ENCODE measurements around the gene TFAM.

The TFAM gene

DNA sequence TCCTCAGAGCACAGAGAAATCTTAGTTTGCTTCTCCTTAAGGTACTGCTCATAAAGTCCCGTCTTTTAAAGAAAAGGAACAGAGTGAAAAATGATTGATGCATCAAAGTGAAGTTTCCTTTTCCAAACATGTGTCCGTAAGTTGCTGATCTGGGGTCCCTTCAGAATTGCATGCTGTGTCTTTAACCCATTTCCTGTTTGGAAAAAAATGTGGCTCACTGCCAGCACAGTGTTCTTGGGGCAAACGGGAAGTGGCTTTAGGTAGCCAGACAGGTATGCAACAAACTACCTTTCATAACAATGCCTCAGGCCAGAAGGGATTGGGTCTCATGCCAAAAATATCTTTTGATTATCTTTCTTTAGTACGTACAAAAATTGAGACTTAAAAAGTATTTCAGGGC is 50.9 kb downstream of the TFAM start:
- DNase-seq = peak; percentile 74

DNA sequence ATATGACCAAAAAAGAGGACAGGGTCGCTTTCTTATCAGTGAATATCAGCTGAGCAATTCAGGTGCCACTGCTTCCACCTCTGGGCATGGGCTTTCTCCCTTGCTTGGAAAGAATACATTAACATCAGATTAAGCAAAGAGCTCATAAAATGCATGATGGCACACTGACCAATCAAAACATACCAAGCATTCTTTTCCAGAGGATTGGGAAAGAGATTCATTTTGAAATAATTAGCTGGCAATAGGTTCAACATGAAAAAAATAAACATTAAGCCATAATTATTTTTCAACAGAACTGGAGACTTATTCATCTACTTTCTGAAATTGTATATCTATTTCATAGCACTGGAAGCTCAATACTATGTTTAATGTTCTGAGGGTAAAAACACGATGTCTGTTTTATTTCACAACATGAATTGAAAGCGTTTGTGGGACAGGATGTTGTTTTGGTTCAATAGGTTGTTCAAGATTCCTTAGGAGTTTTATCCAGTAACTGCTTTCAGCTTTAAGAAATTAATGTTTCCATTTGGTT is 53.2 kb downstream of the TFAM start:
- DNase-seq = no peak

DNA sequence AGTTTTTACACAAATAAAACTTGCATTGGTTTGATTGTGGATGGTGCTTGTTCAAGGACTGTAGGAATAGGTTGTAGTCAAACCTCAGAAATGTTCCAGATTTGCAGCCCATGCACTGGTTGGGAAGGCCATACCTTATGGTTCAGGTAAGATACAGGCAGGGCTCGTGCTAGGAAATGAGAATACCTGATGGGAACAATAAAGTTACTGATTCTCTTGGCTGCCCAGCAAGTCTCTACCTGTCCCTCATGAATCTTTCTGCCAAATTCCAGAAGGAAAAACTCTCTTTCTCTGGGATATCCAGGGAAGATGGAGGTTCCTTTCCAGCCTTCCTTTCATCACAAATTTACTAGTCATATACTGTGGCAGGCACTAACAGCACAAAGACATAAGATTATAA is 53.8 kb downstream of the TFAM start:
- no peak for DNase-seq

DNA sequence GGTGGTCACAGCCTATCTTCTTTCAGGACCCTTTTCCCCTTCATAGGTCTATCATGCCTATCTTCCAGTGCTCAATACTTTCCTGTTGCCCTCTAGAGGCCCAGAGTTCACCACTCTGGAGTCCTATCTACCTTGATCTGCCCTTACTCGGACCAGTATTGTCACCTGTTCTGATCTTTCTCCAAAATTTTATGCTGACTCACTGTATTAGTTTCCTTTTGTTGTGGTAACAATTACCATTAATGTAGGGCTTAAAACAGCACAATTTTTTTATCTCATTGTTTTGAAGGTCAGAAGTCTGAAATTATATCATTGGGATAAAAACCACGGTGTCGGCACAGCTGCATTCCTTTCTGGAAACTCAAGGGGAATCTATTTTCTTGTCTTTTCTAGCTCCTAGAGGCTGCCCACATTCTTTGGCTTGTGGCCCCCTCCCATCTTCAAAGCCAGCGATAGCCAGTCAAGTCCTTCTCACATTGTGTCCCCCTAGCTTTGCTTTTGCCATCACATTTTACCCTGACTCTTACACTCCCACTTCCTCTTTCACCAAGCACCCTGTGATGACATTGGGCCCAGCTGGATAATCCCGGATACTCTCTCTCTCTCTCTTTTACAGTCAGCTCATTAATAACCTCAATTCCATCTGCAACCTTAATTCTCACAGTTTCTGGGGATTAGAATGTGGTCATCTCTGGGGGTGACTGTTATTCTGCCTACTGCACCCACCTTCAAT is 54.6 kb downstream of the TFAM start:
- no peak for DNase-seq

DNA sequence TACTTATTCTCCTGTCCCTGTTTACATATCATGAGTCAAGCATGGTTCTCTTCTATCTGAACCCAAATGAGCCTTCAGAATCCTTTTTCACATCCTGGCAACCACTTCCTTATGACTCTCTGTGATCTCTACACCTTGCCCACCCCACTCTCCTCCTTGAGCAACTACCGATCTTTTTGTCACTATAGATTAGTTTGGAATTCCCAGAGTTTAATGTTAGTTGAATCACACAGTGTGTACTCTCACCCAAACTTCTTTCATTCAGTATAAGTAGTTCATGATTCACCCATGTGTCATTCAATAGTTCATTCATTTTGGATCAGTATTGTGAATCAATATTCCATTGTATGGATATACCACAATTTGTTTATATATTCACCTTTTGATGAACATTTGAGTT is 55.3 kb downstream of the TFAM start:
- no peak for DNase-seq

DNA sequence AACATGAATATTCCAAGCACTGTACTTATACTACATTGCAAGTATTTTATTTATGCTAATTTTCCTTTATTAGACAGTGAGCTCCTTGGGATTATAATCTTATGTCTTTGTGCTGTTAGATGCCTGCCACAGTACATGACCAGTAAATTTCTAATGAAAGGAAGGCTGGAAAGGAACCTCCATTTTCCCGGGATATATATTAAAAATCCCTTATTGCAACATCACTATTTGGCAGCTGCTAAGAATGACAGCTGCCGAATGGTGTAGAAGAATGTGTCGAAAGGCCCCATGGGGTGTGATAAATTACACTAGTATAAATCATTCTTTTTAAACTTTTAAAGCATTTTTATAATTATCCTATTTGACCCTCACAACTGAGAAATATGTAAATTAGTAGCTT is 59.1 kb downstream of the TFAM start:
- DNase-seq = no peak

DNA sequence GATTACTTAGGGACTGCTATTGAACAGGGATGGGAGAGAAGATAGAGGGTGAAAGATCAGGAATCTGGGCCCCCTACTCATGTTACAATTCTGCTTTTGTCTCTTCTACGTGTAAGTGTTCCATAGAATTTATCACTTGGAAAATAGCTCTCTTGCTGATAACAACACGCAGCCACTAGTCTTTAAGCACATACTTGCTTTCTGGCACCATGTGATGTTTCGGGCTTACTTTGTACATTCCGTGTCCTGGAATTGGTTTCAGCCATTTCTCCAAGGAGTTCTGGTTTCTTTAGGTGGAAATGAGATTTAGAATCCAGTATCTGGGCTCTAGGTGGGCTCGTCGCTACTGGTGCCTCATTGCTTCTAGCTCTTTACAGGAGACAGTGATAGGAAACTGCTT is 59.7 kb downstream of the TFAM start:
- no peak for DNase-seq

DNA sequence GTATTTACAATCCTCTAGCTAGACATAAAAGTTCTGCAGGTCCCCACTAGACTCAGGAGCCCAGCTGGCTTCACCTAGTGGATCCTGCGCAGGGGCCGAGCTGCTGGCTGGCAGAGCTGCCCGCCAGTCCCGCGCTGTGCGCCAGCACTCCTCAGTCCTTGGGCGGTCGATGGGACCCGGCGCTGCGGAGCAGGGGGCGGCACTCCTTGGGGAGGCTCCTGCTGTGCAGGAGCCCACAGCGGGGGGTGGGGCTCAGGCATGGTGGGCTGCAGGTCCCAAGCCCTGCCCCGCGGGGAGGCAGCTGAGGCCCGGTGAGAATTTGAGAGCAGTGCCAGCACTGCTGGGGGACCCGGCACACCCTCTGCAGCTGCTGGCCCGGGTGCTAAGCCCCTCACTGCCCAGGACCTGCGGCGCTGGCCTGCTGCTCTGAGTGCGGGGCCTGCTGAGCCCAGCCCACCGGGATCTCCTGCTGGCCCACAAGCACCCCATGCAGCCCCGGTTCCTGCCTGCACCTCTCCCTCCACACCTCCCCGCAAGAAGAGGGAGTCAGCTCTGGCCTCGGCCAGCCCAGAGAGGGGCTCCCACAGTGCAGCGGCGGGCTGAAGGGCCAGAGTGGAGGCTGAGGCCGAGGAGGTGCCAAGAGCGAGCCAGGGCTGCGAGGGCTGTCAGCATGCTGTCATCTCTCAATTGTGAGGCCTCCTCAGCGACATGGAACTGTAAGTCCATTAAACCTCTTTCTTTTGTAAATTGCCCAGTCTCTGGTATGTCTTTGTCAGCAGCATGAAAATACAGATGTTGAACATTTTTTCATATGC is 63.1 kb downstream of the TFAM start:
- DNase-seq = no peak
